Calu3 (cell line): ENCODE data around the gene ZSCAN21. TPM values are rescaled to one million over a fixed set of nuclear protein-coding genes. Genes with fewer than 3 reads are reported as not detected.

Experiments
- BruUV-seq: library from RNA; stranded (reverse); fragments of 400-500 nt; replicated peaks from 2 replicates; lab custom pipeline; 2021; lab: Mats Ljungman, UMichigan
- CTCF ChIA-PET: fragments of 300-600 bp; sonication (Branson Sonifier 250); formaldehyde crosslinking; loops from one replicate; lab custom pipeline; 2022; ENCODE audit warnings: antibody characterized with exemption; lab: Charles Lee
- DNase-seq: peaks from one replicate; pipeline ENCODE4 v3.0.0; 2022
- H3K27ac Mint-ChIP-seq: one replicate; pipeline ENCODE4 v1.8.0; 2022; ENCODE audit warnings: mixed read lengths; ENCODE audit not compliant: unreplicated experiment
- H3K27me3 Mint-ChIP-seq: one replicate; pipeline ENCODE4 v1.8.0; 2022; ENCODE audit warnings: mixed read lengths; ENCODE audit not compliant: unreplicated experiment
- H3K36me3 Mint-ChIP-seq: one replicate; pipeline ENCODE4 v1.8.0; 2022; ENCODE audit warnings: mild to moderate bottlenecking, moderate library complexity, mixed read lengths; ENCODE audit not compliant: insufficient read depth, unreplicated experiment
- H3K4me1 Mint-ChIP-seq: one replicate; pipeline ENCODE4 v1.8.0; 2022; ENCODE audit warnings: mild to moderate bottlenecking, low read depth, mixed read lengths; ENCODE audit not compliant: unreplicated experiment
- H3K4me3 Mint-ChIP-seq: one replicate; pipeline ENCODE4 v1.8.0; 2022; ENCODE audit warnings: mild to moderate bottlenecking, low read depth, moderate library complexity, mixed read lengths; ENCODE audit not compliant: unreplicated experiment
- H3K9me3 Mint-ChIP-seq: one replicate; pipeline ENCODE4 v1.8.0; 2022; ENCODE audit warnings: low read depth, mixed read lengths; ENCODE audit not compliant: unreplicated experiment
- intact Hi-C: fragments of 100-400 bp; cut with micrococcal nuclease; formaldehyde crosslinking; loops from one replicate; pipeline ENCODE4 v1.10.0; 2022; ENCODE audit not compliant: unreplicated experiment
- total RNA-seq: library from RNA; stranded (reverse); gene quantifications from 2 replicates; pipeline ENCODE4 v1.2.3, GENCODE V29; 2022
- TF ChIP-seq, protein P1 (sequence below): fragments of 200-600 bp; IDR thresholded peaks from one replicate; pipeline ENCODE4 v1.8.0; 2022; ENCODE audit warnings: antibody characterized with exemption; ENCODE audit not compliant: unreplicated experiment

ZSCAN21 gene
- total RNA-seq, 1 experiment from 2014 or later, result 5.5 TPM

DNA sequence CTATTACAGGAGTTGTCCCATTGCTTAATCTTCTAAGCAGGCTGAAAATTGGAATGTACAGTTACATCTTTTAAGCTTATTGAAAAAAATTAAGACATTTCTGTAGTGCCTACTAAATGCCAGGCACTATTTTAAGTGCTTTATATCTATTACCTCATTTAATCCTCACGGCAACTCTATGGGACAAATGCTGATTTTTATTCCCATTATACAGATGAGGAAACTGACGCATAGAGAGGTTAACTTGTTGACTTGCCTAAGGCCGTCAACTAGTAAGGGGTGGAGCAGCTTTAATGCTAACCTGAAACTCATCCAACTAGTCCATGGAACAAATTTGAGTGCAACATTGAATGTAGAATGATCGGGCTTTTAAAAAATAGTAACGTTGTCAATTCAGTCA is 31.7 kb upstream of the ZSCAN21 start:
- Mint-ChIP-seq H3K27me3 (no peaks in the 10 kb centered on the region), H3K4me3 (no peak overlapping the region), H3K9me3 (no peaks in the 10 kb centered on the region), H3K4me1 (peaks cover 9% of the 10 kb centered on the region), H3K27ac (no peak overlapping the region), H3K36me3 (peaks cover 36% of the 10 kb centered on the region)
- DNase-seq, result no peak
- intact Hi-C loops, result no loop called here
- BruUV-seq, result no TSS peak
- TF ChIP-seq, protein P1, sequence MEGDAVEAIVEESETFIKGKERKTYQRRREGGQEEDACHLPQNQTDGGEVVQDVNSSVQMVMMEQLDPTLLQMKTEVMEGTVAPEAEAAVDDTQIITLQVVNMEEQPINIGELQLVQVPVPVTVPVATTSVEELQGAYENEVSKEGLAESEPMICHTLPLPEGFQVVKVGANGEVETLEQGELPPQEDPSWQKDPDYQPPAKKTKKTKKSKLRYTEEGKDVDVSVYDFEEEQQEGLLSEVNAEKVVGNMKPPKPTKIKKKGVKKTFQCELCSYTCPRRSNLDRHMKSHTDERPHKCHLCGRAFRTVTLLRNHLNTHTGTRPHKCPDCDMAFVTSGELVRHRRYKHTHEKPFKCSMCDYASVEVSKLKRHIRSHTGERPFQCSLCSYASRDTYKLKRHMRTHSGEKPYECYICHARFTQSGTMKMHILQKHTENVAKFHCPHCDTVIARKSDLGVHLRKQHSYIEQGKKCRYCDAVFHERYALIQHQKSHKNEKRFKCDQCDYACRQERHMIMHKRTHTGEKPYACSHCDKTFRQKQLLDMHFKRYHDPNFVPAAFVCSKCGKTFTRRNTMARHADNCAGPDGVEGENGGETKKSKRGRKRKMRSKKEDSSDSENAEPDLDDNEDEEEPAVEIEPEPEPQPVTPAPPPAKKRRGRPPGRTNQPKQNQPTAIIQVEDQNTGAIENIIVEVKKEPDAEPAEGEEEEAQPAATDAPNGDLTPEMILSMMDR, result no peak
- CTCF ChIA-PET, result no interaction called here

DNA sequence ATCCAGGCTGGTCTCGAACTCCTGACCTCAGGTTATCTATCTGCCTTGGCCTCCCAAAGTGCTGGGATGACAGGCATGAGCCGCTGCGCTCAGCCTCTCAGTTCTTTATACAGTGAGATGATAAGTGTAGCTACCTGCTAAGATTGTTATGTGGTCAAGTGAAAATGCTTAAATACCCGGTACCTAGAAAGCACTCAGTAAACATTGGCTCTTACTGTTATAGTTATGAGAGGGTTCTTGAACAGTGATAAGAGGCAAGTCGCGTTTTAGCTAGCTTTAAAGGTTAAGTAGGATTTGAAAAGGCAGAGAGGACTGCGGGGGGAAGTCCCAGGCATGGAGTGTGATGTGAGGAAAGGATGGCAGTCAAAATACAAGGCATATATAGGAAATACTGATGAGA is 29.7 kb upstream of the ZSCAN21 start:
- no peak overlapping the region for H3K4me3 Mint-ChIP-seq
- H3K9me3 Mint-ChIP-seq, result no peaks in the 10 kb centered on the region
- peaks cover 9% of the 10 kb centered on the region for H3K4me1 Mint-ChIP-seq
- H3K27ac Mint-ChIP-seq, result no peak overlapping the region
- DNase-seq, result no peak
- no TSS peak for BruUV-seq
- CTCF ChIA-PET, result interaction anchor here (0.6 kb wide), 2 partner anchors 19 to 24 kb away, joined by 3 read pairs; no protein-coding TSS in a partner anchor
- intact Hi-C loops, result no loop called here
- H3K27me3 Mint-ChIP-seq, result no peaks in the 10 kb centered on the region
- H3K36me3 Mint-ChIP-seq, result peaks cover 43% of the 10 kb centered on the region
- TF ChIP-seq, protein P1, result no peak

DNA sequence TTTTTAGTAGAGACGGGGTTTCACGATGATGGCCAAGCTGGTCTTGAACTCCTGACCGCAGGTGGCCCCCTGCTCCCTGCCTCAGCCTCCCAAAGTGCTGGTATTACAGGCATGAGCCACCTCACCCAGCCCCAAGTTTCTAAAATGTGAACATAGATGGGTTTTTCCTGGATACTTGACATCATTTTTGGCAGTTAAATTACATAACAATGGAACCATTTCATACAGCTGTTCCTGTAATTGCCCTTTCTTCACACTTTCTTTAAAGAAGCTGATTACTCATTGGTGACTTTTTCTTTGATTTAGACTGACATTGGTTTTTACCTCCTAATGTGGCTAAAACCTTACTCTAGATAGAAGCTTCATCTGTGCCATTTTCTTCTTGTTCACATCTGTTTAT is 28.3 kb upstream of the ZSCAN21 start:
- H3K4me3 Mint-ChIP-seq, result no peak overlapping the region
- H3K36me3 Mint-ChIP-seq, result peaks cover 44% of the 10 kb centered on the region
- no peaks in the 10 kb centered on the region for H3K27me3 Mint-ChIP-seq
- CTCF ChIA-PET, result interaction anchor here (0.6 kb wide), 1 partner anchor 1866 kb away, joined by 6 read pairs; no protein-coding TSS in a partner anchor
- TF ChIP-seq, protein P1, result no peak
- intact Hi-C loops, result no loop called here
- no peak overlapping the region for H3K27ac Mint-ChIP-seq
- H3K9me3 Mint-ChIP-seq, result no peaks in the 10 kb centered on the region
- no peak for DNase-seq
- H3K4me1 Mint-ChIP-seq, result peaks cover 9% of the 10 kb centered on the region
- BruUV-seq, result no TSS peak

DNA sequence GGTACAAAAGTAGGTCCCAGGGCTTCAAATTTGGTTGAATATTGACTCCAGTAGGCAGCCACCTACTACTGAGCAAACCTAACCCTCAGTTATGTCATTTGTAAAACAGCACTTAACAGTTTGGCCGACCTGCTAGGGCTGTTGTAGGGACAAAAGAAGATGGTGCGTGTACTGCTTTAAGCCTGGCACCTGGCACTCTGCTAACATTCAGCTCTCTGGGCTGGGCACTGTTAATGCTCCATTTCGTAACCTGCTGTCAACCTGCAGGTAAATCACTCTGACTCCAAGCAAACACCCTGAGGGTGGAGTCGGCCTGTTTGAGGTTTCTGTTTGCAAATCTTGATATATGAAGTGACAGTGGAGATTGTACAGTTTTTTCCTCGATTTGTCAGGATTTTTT is 27.0 kb upstream of the ZSCAN21 start:
- no TSS peak for BruUV-seq
- TF ChIP-seq, protein P1, result no peak
- Mint-ChIP-seq H3K27ac (no peak overlapping the region), H3K4me1 (peaks cover 9% of the 10 kb centered on the region), H3K9me3 (no peaks in the 10 kb centered on the region), H3K4me3 (no peak overlapping the region), H3K36me3 (peaks cover 49% of the 10 kb centered on the region), H3K27me3 (no peaks in the 10 kb centered on the region)
- no peak for DNase-seq
- intact Hi-C loops, result no loop called here
- CTCF ChIA-PET, result no interaction called here
